ENCODE measurements around the gene PSMD8.
"Not testable (repeated sequence)": the region's sequence is repeated elsewhere in the genome, so short reads cannot be mapped to it uniquely, and the experiment has no call there.

The PSMD8 gene

DNA sequence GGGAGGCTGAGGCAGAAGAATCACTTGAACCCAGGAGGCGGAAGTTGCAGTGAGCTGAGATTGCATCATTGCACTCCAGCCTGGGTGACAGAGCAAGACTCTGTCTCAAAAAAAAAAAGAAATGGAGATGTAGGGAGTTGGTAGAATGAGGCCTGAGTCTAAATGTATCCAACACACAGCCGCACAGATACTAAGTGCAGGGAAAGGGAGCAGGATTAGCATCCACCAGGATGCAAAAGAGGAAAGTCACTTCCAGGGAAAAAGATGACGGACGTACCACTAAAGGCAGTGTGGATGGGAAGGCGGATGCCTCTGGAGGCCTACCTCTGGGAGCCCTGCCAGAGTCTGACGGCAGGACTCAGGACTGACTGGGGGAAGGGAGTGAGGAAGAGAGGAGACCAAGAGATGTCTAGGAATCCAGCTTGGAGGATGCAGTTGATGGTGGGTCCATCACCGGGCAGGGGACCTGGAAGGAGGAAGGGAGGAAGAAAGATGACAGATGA, 35.3 kb downstream of the PSMD8 start:
- no peaks in the 10 kb centered on the region for H3K9me3 ChIP-seq (ENCODE audit: low read depth, low read length)
- TF ChIP-seq EZH2 (IDR thresholded peaks at IDR 0.05) (no peak), POLR2AphosphoS5 (IDR thresholded peaks at IDR 0.05; ENCODE audit: borderline replicate concordance, low read depth, low read length) (no peak)
- no peak overlapping the region for H3K4me3 ChIP-seq
- no peaks in the 10 kb centered on the region for H3K36me3 ChIP-seq (ENCODE audit: insufficient read depth, low read length)
- H3K27ac ChIP-seq, result no peak overlapping the region
- DNase-seq (ENCODE audit: low read depth, low spot score), result no peak
- H3K9ac ChIP-seq (ENCODE audit: insufficient read length), result no peak overlapping the region

DNA sequence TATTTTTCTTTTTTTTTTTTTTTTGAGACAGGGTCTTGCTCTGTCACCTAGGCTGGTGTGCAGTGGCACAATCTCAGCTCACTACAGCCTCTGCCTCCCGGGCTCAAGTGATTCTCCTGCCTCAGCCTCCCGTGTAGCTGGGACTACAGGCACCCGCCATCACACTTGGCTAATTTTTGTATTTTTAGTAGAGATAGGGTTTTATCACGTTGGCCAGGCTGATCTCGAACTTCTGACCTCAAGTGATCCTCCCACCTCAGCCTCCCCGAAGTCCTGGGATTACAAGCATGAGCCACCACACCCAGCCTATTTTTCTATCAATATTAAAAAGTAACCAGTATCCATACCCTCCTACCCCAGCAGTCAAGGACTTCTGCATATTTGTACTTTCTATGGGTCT, 36.0 kb downstream of the PSMD8 start:
- not testable (repeated sequence) for H3K36me3 ChIP-seq (ENCODE audit: insufficient read depth, low read length); H3K9me3 ChIP-seq (ENCODE audit: low read depth, low read length); DNase-seq (ENCODE audit: low read depth, low spot score); H3K27ac ChIP-seq; H3K4me3 ChIP-seq; H3K9ac ChIP-seq (ENCODE audit: insufficient read length)

DNA sequence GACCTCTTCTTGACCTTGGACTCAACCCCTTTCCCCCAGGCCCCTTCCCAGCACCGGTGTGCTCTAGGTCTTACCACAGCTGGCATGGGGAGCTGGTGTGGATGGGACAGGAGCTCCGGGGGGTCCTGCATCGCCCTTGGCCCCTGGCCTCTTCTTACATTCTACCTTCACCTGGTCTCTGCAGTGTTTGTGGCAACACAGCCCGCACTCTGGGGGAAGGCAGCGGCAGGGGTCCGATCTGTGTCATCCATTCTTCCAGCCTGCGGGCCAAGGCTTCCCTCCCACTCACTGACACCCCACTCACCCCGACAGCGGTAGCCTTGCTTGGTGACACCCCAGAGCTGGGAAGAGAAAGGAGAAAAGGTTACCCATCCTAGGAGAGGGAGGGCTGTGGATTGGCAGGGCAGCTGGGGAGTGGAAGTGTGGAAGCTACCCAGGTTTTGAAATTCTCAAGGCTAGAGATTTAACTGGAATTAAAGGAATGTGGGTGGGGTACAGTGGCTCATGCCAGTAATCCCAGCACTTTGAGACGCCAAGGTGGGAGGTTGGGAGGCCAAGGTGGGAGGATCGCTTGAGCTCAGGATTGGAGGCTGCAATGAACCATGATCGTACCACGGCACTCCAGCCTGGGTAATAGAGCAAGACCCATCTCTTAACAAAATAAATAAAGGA, 36.8 kb downstream of the PSMD8 start:
- H3K9ac ChIP-seq (ENCODE audit: insufficient read length), result no peak overlapping the region

GRCh38 chr19:38411898-38412297, 37.5 kb downstream of the PSMD8 start:
- not testable (repeated sequence) for DNase-seq (ENCODE audit: low read depth, low spot score); H3K9me3 ChIP-seq (ENCODE audit: low read depth, low read length); H3K36me3 ChIP-seq (ENCODE audit: insufficient read depth, low read length); H3K9ac ChIP-seq (ENCODE audit: insufficient read length); H3K27ac ChIP-seq; H3K4me3 ChIP-seq

More for the DNA sequence above, 36.8 kb downstream of the PSMD8 start:
- Histone ChIP-seq H3K4me3 (no peak overlapping the region), H3K27ac (no peak overlapping the region), H3K9me3 (ENCODE audit: low read depth, low read length) (no peaks in the 10 kb centered on the region), H3K36me3 (ENCODE audit: insufficient read depth, low read length) (no peaks in the 10 kb centered on the region)
- DNase-seq (ENCODE audit: low read depth, low spot score), result no peak
- no peak for TF ChIP-seq EZH2 (IDR thresholded peaks at IDR 0.05)
- TF ChIP-seq POLR2AphosphoS5 (IDR thresholded peaks at IDR 0.05; ENCODE audit: borderline replicate concordance, low read depth, low read length), result no peak
- no peak for TF ChIP-seq FOXP2 (optimal IDR thresholded peaks at IDR 0.05; ENCODE audit: control extremely low read depth, extremely low read length, insufficient read depth)

GRCh38 chr19:38412491-38412890, 38.1 kb downstream of the PSMD8 start:
- no peak overlapping the region for H3K4me3 ChIP-seq
- no peaks in the 10 kb centered on the region for H3K9me3 ChIP-seq (ENCODE audit: low read depth, low read length)
- H3K36me3 ChIP-seq (ENCODE audit: insufficient read depth, low read length), result no peaks in the 10 kb centered on the region
- no peak for DNase-seq (ENCODE audit: low read depth, low spot score)
- TF ChIP-seq FOXP2 (optimal IDR thresholded peaks at IDR 0.05; ENCODE audit: control extremely low read depth, extremely low read length, insufficient read depth), result no peak
- no peak for TF ChIP-seq EZH2 (IDR thresholded peaks at IDR 0.05)
- no peak for TF ChIP-seq POLR2AphosphoS5 (IDR thresholded peaks at IDR 0.05; ENCODE audit: borderline replicate concordance, low read depth, low read length)
- no peak overlapping the region for H3K9ac ChIP-seq (ENCODE audit: insufficient read length)
- H3K27ac ChIP-seq, result no peak overlapping the region

DNA sequence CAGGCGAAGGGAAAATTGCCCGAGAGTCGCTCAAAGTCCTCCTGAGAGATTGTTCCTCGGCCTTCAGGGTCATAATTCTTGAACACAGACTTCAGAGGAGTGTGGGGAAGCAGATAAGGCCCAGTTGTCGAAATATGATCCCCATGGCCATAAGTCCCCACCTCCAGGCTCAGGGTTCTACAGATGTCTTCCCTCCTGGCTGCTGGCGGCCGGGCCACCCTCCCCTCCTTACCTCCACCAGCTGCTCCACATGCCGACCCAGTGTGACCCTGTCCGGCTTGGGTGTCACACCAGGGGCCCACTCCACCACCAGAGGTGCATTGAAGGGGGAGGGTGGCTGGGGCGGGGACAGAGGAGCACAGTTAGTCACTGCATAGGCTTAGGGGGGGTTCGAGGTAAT, 38.6 kb downstream of the PSMD8 start:
- no peak overlapping the region for H3K27ac ChIP-seq
- no peaks in the 10 kb centered on the region for H3K36me3 ChIP-seq (ENCODE audit: insufficient read depth, low read length)
- no peak overlapping the region for H3K4me3 ChIP-seq
- H3K9me3 ChIP-seq (ENCODE audit: low read depth, low read length), result no peaks in the 10 kb centered on the region
- no peak for DNase-seq (ENCODE audit: low read depth, low spot score)
- H3K9ac ChIP-seq (ENCODE audit: insufficient read length), result no peak overlapping the region
- TF ChIP-seq POLR2AphosphoS5 (IDR thresholded peaks at IDR 0.05; ENCODE audit: borderline replicate concordance, low read depth, low read length), result no peak
- no peak for TF ChIP-seq EZH2 (IDR thresholded peaks at IDR 0.05)
- no peak for TF ChIP-seq FOXP2 (optimal IDR thresholded peaks at IDR 0.05; ENCODE audit: control extremely low read depth, extremely low read length, insufficient read depth)

- no peaks in the 10 kb centered on the region for H3K36me3 ChIP-seq (ENCODE audit: insufficient read depth, low read length)
- no peak for DNase-seq (ENCODE audit: low read depth, low spot score)
- no peak overlapping the region for H3K27ac ChIP-seq
- TF ChIP-seq FOXP2 (optimal IDR thresholded peaks at IDR 0.05; ENCODE audit: control extremely low read depth, extremely low read length, insufficient read depth) (no peak), EZH2 (IDR thresholded peaks at IDR 0.05) (no peak), POLR2AphosphoS5 (IDR thresholded peaks at IDR 0.05; ENCODE audit: borderline replicate concordance, low read depth, low read length) (no peak)
- no peaks in the 10 kb centered on the region for H3K9me3 ChIP-seq (ENCODE audit: low read depth, low read length)
- H3K4me3 ChIP-seq, result no peak overlapping the region
- H3K9ac ChIP-seq (ENCODE audit: insufficient read length), result no peak overlapping the region
Observed at GRCh38 chr19:38413416-38413815, 39.0 kb downstream of the PSMD8 start.

- DNase-seq (ENCODE audit: low read depth, low spot score), result no peak
- Histone ChIP-seq H3K36me3 (ENCODE audit: insufficient read depth, low read length) (no peaks in the 10 kb centered on the region), H3K27ac (no peak overlapping the region), H3K4me3 (no peak overlapping the region), H3K9ac (ENCODE audit: insufficient read length) (no peak overlapping the region), H3K9me3 (ENCODE audit: low read depth, low read length) (no peaks in the 10 kb centered on the region)
- TF ChIP-seq POLR2AphosphoS5 (IDR thresholded peaks at IDR 0.05; ENCODE audit: borderline replicate concordance, low read depth, low read length), result no peak
- TF ChIP-seq EZH2 (IDR thresholded peaks at IDR 0.05), result no peak
- TF ChIP-seq FOXP2 (optimal IDR thresholded peaks at IDR 0.05; ENCODE audit: control extremely low read depth, extremely low read length, insufficient read depth), result no peak
Observed at GRCh38 chr19:38417146-38417543, 42.8 kb downstream of the PSMD8 start.

Data from SK-N-MC (cell line).